Mucosa of descending colon (tissue), 3 donors: ENCODE data around the gene EMCN. TPM values are rescaled to one million over a fixed set of nuclear protein-coding genes. Genes with fewer than 3 reads are reported as not detected.

ENCODE experiments used
- ATAC-seq: fragments of 200-7000 bp; cut with Tn5 transposase; one replicate; pipeline ENCODE4 v1.9.1; 2020; ENCODE audit warnings: mild to moderate bottlenecking, moderate library complexity
- DNase-seq, 3 donors: peaks; one replicate each; pipeline ENCODE4 v3.0.0-alpha.2; 2020
- H3K36me3 ChIP-seq: fragments of 200-600 bp; one replicate; pipeline ENCODE4 v1.8.0; 2021; ENCODE audit warnings: low read depth, mild to moderate bottlenecking
- H3K4me1 ChIP-seq: fragments of 200-600 bp; one replicate; pipeline ENCODE4 v1.8.0; 2021; ENCODE audit warnings: low read depth, mild to moderate bottlenecking
- H3K4me3 ChIP-seq: fragments of 200-600 bp; one replicate; pipeline ENCODE4 v1.8.0; 2021; ENCODE audit warnings: mild to moderate bottlenecking
- H3K9me3 ChIP-seq: fragments of 200-600 bp; one replicate; pipeline ENCODE4 v1.8.0; 2021; ENCODE audit warnings: mild to moderate bottlenecking
- intact Hi-C, 2 donors: fragments of 100-400 bp; cut with DNase I in 1 of 2; cut with micrococcal nuclease in 1 of 2; formaldehyde crosslinking; loops; one replicate each; pipeline versions ENCODE4 v1.11.0 to v1.11.1; 2022; cut with DNase I, micrococcal nuclease
- long read RNA-seq, 2 donors: library from polyadenylated mRNA; unstranded; transcript quantifications; one replicate each; pipeline ENCODE4 v2.0.0, GENCODE V29; 2019 to 2021
- total RNA-seq, 3 donors: library from RNA; stranded (reverse); fragmentation: NEBNext Ultra II Directional in 2 of 3; extraction: Animal tissue kit (Norgen Biotek cat#: 25700) in 2 of 3; gene quantifications; one replicate each; pipeline versions ENCODE4 v1.2.1 to v1.2.4, GENCODE V29; 2021 to 2023
- TF ChIP-seq, protein P1 (sequence below): fragments of 200-600 bp; IDR thresholded peaks from one replicate; pipeline ENCODE4 v1.8.0; 2022; ENCODE audit warnings: antibody characterized with exemption, mild to moderate bottlenecking
- donor health status: DM: no; HTN: no; CAD: no; lungs with moderate emphysema.
- donor health status: DM: no; HTN: no; CAD: no.
- donor health status: DM: no; HTN: yes; CAD: no.

EMCN gene, protein sequence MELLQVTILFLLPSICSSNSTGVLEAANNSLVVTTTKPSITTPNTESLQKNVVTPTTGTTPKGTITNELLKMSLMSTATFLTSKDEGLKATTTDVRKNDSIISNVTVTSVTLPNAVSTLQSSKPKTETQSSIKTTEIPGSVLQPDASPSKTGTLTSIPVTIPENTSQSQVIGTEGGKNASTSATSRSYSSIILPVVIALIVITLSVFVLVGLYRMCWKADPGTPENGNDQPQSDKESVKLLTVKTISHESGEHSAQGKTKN
- total RNA-seq, result 1 to 10 TPM; 3.1 to 8.0 (median 4.5) TPM
- long read RNA-seq, donor 1, full-length matches to known transcripts, result 4 of 4 reads
- long read RNA-seq, donor 1, partial matches to known transcripts, result 0 of 4 reads
- long read RNA-seq, donor 1, other reads (novel, unspliced or antisense), result 0 of 4 reads
- long read RNA-seq, donor 2, full-length matches to known transcripts, result 2 of 3 reads
- long read RNA-seq, donor 2, partial matches to known transcripts, result 0 of 3 reads
- long read RNA-seq, donor 2, other reads (novel, unspliced or antisense), result 1 of 3 reads

- no peak for ATAC-seq
- Histone ChIP-seq H3K36me3 (no peaks in the 10 kb centered on the region), H3K4me1 (no peaks in the 10 kb centered on the region), H3K9me3 (no peaks in the 10 kb centered on the region), H3K4me3 (no peak within 1 kb of the TSS)
- intact Hi-C loops, result no loop called here
- DNase-seq, result no peak
- TF ChIP-seq, protein P1, sequence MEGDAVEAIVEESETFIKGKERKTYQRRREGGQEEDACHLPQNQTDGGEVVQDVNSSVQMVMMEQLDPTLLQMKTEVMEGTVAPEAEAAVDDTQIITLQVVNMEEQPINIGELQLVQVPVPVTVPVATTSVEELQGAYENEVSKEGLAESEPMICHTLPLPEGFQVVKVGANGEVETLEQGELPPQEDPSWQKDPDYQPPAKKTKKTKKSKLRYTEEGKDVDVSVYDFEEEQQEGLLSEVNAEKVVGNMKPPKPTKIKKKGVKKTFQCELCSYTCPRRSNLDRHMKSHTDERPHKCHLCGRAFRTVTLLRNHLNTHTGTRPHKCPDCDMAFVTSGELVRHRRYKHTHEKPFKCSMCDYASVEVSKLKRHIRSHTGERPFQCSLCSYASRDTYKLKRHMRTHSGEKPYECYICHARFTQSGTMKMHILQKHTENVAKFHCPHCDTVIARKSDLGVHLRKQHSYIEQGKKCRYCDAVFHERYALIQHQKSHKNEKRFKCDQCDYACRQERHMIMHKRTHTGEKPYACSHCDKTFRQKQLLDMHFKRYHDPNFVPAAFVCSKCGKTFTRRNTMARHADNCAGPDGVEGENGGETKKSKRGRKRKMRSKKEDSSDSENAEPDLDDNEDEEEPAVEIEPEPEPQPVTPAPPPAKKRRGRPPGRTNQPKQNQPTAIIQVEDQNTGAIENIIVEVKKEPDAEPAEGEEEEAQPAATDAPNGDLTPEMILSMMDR, result no peak
These were observed at the start of gene EMCN for GRCh38 chr4:100517864-100518341. TSS of gene EMCN (minus strand) at chr4:100518022. CDS start at chr4:100517914, 108 bp downstream.

GRCh38 chr4:100566396-100566795 lies 48.6 kb upstream of the EMCN start:
- Histone ChIP-seq H3K9me3 (no peaks in the 10 kb centered on the region), H3K4me1 (no peaks in the 10 kb centered on the region), H3K4me3 (no peak overlapping the region), H3K36me3 (no peaks in the 10 kb centered on the region)
- TF ChIP-seq, protein P1, result no peak
- intact Hi-C loops, result no loop called here
- DNase-seq (no peak), ATAC-seq (no peak)

DNA sequence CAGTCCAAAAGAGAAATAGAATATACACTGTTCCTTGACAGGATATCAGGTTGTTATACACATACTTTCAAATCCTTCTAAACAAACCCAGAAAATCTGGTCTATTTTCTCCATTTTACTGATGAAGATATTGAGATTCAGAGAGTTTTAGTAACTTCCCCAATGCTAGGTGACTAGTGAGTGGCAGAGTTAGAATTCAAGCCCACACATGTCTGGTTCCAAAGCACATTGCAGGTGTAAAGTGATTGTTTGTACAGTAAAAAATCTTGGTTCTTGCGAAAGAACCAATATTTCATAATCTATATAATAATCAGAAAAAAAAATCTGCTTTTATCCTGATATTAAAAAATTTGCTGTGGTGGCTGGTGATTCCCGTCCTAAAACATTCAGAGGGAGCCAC lies 39.5 kb upstream of the EMCN start:
- intact Hi-C loops, result no loop called here

GRCh38 chr4:100555611-100556337 lies 38.0 kb upstream of the EMCN start:
- no peaks in the 10 kb centered on the region for H3K4me1 ChIP-seq
- H3K36me3 ChIP-seq, result no peaks in the 10 kb centered on the region
- intact Hi-C loops, result no loop called here
- DNase-seq, result no peak
- TF ChIP-seq, protein P1, result no peak
- H3K4me3 ChIP-seq, result no peak overlapping the region
- no peak for ATAC-seq
- H3K9me3 ChIP-seq, result no peaks in the 10 kb centered on the region

More for the DNA sequence above, 39.5 kb upstream of the EMCN start:
- Histone ChIP-seq H3K4me1 (no peaks in the 10 kb centered on the region), H3K4me3 (no peak overlapping the region), H3K9me3 (no peaks in the 10 kb centered on the region), H3K36me3 (no peaks in the 10 kb centered on the region)
- TF ChIP-seq, protein P1, result no peak
- ATAC-seq (no peak), DNase-seq (no peak)

GRCh38 chr4:100548200-100548560 lies 30.4 kb upstream of the EMCN start:
- intact Hi-C loops, result no loop called here
- TF ChIP-seq, protein P1, result no peak
- Histone ChIP-seq H3K36me3 (no peaks in the 10 kb centered on the region), H3K4me1 (no peaks in the 10 kb centered on the region), H3K4me3 (no peak overlapping the region), H3K9me3 (no peaks in the 10 kb centered on the region)
- DNase-seq, result no peak
- ATAC-seq, result no peak
